ENCODE data around the gene KNSTRN. TPM values are rescaled to one million over a fixed set of nuclear protein-coding genes. Genes with fewer than 3 reads are reported as not detected.

The KNSTRN gene
- total RNA-seq: 12.9 and 15.0 TPM in 2 replicates

DNA sequence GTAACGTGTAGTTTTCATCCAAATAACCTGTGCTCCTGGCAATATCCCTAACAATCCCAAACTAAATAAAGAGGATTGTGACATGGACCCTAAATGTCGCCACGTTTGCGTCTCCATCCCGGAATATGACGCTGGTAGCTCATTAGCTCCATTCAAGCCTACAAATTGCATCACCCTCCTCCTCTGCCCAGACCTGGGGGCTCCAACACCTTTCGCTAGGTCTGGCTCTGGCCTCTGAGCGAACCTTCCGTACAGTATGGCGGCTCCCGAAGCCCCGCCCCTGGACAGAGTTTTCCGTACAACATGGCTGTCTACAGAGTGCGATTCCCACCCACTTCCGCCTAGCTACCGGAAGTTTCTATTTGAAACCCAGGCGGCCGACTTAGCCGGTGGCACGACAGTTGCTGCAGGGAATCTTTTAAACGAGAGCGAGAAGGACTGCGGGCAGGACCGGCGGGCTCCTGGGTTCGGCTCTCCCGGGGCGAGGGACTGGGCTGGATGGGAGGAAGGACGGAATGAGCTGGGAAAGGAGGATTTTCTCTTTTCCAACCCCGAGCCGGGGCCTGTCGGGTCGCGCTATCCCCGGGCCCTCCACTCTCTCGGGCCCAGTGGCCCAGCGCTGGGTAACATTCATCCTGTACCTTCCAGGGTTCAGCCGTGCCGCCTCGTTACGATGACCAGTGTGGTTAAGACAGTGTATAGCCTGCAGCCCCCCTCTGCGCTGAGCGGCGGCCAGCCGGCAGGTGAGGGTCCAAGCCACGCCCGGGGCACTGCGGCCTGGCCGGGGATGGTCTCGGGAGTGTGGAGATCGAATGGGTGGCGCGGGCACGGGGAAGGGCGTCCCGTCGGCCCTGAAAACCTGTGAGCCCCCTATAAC, at the start of gene KNSTRN:
Gene KNSTRN, plus strand, starts transcription at position 142 of the 877 bp plus-strand sequence. Its CDS starts 115 bp downstream, at position 257.

DNA sequence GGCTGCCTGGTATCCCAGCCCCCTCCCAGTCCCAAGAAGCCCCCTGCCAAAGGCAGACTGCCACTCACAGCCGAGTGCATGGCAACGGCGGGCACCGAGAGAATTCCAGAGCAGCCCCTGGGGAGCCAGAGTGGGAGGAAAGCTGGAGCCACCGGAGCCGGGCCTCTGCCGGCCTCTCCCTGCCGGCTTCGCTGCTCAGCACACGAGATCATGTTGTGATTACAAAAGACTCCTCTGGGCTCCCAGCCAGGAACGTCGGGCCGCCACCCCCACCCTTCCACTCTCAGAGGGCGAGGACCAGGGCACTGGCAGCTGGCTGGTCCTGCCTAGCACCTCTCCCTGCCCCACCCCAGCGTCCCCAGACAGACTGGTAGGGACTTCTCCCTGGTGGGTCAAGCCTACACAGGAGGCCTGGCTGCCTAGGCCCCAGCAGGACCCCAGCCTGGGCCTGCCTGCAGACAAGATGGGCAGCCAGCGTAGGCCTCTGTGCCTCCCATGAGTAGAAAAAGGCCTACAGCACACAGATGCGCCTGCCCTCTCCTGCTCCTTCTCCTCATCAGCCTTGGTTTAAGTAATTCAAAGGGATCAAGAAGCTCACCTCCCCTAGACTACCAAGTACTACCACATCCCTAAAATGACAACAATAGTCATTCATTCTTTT, 41.7 kb upstream of the KNSTRN start, which contains the start of gene CCDC9B:
Gene CCDC9B, minus strand, starts transcription at position 200 of the 661 bp plus-strand sequence. Its CDS starts 120 bp downstream, at position 80.

GRCh38 chr15:40357723-40358470, 24.6 kb upstream of the KNSTRN start, which contains the start of gene DISP2:
Gene DISP2 (plus strand): TSS chr15:40358219. CDS start chr15:40358322, 103 bp downstream.

DNA sequence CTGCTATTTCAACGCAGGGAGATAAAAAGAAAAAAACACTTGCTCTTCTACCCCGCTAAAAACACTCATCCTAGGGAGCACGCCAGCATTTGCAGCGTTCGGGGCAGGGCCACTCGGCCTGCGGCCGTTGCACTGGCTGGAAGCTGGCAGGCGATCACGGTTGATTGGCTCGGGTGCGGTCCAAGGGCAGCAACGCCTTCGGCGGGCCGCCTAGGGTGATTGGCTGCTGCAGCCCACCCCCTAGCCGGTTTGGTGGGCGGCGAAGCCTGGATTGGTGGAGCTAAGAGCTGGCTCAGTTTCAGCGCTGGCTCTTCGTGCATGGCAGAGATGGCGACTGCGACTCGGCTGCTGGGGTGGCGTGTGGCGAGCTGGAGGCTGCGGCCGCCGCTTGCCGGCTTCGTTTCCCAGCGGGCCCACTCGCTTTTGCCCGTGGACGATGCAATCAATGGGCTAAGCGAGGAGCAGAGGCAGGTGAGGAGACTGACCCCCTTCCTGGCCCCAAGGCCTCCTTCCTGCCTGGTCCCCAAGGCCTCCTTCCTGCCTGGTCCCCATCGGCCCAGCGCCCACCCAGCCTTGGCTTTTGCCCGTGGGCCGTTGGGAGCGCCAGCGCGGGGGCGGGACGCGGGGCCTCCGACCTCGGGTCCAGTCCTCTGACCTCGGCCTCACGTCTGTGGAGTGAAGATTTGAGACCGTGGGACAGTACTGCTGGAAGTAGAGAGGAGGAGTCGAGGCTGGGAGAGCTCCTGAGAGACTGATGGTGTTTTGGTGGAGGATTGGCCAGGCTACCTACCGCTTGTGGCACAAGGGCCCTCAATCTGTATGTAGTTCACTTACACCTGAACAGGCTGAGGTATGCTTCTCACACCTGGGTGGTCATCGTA, 23.2 kb downstream of the KNSTRN start, which contains the start of gene IVD:
Gene IVD, plus strand, starts transcription at position 295 of the 881 bp plus-strand sequence. Its CDS starts 33 bp downstream, at position 328.

GRCh38 chr15:40440743-40441564, 58.4 kb downstream of the KNSTRN start, which contains the start of gene BAHD1:
Gene BAHD1 (plus strand): TSS chr15:40440953. CDS start chr15:40458465, 17,512 bp downstream.

Other genes with a start within 250 kb of the KNSTRN start
- 1.5 and 3.0 TPM in 2 replicates for gene BUB1B, start 221.7 kb upstream of the KNSTRN start, total RNA-seq
- gene PAK6, start 143.7 kb upstream of the KNSTRN start, total RNA-seq: under 0.01 and 0.16 TPM in 2 replicates
- not detected in 2 replicates for gene ANKRD63, start 99.7 kb upstream of the KNSTRN start, total RNA-seq
- under 0.01 and 0.16 TPM in 2 replicates for gene PLCB2, start 74.8 kb upstream of the KNSTRN start, total RNA-seq
- gene INAFM2, start 59.0 kb upstream of the KNSTRN start, total RNA-seq: 2.2 and 5.5 TPM in 2 replicates
- 6.0 and 18.8 TPM in 2 replicates for gene CCDC9B, start 41.8 kb upstream of the KNSTRN start, total RNA-seq
- gene PHGR1, start 31.7 kb upstream of the KNSTRN start, total RNA-seq: not detected in 2 replicates
- under 0.01 and 0.16 TPM in 2 replicates for gene DISP2, start 24.5 kb upstream of the KNSTRN start, total RNA-seq
- gene IVD, start 23.1 kb downstream of the KNSTRN start, total RNA-seq: 30.3 and 38.5 TPM in 2 replicates
- gene BAHD1, start 58.2 kb downstream of the KNSTRN start, total RNA-seq: 3.5 and 5.2 TPM in 2 replicates
- 5.2 and 6.0 TPM in 2 replicates for gene CHST14, start 88.3 kb downstream of the KNSTRN start, total RNA-seq
- 10.6 and 14.4 TPM in 2 replicates for gene CCDC32, start 182.3 kb downstream of the KNSTRN start, total RNA-seq
- 10.9 and 14.6 TPM in 2 replicates for gene RPUSD2, start 186.6 kb downstream of the KNSTRN start, total RNA-seq
- 0.52 and 1.7 TPM in 2 replicates for gene KNL1, start 211.5 kb downstream of the KNSTRN start, total RNA-seq